HG03342 (cell line): Measurements from ENCODE around the gene OTOP3.

Source experiments
- ATAC-seq: cut with Tn5 transposase; IDR thresholded peaks from one replicate; pipeline ENCODE4 v1.9.1; 2021; ENCODE audit warnings: mild to moderate bottlenecking, moderate library complexity; ENCODE audit not compliant: unreplicated experiment

OTOP3 gene

DNA sequence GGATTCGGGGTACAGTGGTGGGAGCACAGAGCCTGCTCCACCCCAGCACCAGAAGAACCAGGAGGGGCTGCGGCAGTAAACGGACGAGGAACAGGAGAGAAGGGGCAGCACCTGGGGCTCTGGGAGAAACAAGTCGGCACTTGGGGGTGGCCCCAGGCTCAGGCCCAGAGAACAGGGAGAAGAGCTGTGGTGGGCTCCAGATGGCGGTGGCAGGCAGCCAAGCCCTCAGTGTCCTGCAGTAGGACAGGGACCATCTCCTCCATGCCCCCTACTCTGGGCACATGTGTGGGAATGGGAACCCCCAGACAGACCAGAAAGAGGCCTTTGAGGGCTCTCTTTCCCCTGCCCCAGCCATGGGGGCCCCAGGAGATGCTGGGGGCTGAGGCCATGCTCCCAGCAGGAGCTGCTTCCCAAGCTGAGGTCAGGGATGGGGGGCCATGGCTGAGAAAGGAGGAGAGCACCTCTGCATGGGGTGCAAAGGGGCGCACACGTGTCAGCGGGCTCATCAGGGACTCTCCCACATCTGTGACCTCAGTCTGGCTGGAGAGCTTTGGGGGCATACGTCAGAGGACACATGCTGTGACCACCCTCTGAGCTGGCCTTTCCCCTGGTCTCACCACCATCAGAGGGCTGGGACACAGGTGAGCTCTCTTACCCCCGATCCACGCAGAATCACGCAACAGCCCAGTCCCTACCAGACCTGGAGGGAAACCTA, 19.4 kb upstream of the OTOP3 start:
- ATAC-seq = no peak

DNA sequence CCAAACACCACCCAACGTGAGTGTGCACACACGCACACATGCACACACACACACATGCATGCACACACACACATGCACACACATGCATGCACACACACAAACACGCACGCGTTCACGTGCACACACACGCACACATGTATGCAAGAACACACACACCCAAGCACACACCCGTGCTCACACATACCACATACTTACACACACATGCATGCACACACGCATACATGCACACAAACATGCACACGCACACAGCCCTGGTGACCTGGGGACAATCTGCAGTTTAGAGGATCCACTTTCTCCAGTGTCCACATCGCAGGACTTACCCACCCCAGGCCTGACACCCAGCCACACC, 18.9 kb upstream of the OTOP3 start:
- ATAC-seq = no peak

DNA sequence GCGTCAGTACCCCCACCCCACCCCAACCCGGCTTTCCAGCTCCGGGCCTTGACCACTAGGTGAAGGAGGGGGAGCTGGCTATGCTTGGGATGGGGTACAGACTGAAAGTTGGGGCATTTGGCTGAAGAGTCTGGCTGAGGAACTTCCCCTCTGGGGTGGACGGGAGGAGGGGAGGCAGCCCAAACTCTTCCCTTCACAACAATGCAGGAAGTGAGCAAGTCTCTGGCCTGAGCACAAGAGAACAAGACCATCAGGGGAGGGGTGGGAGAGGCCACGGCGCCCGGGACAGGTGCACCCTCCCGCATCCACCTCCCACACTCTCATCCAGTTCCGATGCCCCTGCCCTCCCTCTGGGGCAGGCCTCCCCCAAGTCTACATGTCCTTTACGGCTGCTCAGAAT, 18.3 kb upstream of the OTOP3 start:
- no peak for ATAC-seq

DNA sequence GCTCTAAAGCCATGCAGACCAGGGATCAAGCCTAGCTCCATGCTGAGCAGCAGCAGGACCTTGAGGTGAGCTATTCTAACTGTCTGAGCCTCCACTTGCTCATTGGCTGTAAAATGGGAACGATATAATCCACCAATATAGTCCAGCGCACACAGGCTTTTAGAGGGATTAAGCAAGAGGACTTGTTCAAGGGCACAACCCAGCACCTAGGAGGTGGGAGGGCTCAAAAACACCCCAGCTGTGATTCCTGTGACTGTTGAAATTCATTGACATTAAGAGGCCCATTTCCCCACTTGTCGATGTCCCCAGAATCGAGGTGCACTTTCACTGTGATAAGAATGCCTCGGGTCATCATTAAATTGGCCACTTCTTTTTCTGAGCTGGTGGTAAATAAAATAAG, 16.8 kb upstream of the OTOP3 start:
- ATAC-seq = no peak

DNA sequence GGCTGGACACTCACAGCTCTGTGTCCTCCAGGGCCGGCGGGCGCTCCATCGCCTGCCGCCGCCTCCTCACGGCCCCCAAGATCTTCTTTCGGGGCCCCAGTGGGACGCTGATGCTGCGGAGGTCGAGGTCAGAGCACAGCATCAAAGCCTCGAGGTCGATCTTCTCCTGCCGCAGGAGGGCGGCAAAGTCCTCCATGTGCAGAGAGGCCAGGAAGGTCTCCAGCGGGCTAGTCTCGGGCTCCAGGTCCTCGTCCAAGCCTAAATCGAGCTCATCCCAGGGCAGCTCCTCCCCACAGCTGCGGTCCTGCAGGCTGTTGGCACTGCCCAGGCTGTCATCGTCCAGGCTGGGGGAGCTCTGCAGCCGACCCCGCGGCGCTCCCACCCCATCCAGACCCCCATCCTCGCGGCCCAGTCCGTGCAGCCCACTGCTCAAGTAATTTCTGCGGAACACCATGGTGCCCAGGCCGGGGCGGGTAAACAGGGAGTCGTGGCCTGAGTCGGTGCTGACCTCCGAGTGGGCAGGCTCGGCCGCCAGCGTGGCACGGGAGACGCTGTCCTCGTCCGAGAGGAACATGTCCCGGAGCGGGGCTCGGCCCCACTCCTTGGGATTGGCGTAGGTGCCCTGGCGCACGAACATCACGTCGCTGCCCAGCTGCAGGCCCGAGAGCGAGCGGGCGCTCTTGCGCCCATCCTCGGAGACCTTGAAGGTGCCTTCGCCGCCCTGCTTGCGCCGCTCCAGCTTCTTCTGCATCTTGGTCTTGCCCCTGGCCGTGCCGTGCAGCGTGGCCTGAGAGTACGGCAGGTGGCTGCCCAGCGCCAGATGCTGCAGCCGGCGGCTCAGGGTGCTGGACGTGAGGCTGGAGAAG, 16.0 kb upstream of the OTOP3 start:
- ATAC-seq = no peak

DNA sequence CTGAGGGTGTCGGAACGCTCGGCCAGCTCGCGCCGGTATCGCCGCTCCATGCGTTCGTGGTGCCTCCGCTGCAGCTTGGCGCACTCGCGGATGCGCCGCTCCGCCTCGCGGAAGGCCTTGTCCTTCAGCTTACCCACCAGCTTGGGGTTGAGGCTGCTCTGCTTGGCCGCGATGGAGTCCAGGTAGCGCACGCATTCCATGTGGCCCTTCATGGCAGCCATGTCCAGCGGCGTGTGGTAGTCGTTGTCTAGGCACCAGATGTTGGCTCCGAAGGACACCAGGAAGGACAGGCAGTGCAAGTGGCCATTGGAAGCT, 15.4 kb upstream of the OTOP3 start:
- no peak for ATAC-seq

DNA sequence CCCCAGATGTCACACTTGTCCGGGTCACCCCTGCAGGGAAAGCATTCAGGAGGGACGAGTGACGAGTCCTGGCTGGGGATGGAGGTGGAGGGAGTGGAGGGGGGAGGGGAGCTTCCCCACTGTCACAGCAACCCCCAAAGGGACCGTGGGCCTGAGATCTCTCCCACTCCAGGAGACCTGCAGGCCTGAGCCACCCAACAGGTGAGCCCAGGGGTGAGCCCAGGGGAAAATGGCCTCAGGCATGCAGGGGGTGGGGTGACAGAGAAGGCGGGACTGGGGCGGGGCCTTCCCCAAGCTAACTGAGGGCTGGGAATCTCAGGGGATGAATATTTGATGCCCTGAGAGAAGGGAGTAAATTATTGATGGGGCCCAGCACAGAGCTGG, 15.1 kb upstream of the OTOP3 start:
- ATAC-seq = no peak

DNA sequence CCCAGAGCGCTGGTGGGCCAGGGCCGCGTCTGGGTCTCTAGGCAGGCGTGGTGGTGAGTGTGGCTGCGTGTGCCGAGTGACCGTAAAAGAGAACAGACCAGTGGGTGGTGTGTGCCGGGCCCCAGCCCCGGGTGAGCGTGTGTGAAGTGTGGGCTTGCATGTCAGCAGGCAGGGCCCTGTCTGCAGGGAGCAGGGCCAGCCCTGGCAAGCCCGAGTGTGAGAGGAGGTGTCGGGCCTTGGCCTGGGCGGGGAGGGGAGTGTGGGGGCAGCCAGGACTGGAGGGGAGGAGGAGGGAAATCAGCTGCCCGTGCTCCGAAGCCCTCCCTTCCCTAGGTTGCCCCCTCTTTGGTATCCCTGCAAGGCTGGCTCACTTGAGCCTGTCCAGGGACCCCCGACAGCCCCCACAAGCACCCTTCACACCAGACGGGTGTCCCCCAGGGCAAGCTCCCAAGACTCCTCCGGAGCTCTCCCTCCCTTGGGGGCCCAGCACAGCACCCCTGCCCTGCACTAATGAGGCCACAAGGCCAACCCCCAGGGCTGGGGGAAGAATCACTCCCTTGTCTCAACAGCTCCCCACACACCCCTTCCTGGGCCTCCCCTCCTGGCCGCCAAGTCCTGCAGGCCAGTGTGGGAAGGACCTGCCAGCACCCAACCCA, 14.5 kb upstream of the OTOP3 start:
- ATAC-seq = no peak

DNA sequence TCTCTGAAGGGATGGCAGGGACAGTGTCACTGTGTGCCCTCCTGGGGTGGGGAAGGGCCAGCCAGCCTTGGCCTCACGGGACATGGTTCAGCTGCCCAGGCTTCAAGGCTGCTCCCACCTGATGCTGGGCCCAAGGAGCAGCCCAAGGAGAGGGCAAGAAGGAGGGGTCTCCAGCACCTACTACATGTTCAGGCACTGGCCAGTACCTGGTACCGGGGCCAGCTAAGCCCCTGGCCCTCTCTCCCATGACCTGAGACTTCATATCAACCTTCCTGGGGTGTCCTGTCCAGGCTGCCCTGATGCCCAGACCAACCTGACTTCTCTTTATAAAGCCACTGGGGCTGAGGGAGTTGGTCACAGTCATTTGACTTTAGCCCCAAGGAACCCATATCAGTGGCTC, 13.9 kb upstream of the OTOP3 start:
- no peak for ATAC-seq

DNA sequence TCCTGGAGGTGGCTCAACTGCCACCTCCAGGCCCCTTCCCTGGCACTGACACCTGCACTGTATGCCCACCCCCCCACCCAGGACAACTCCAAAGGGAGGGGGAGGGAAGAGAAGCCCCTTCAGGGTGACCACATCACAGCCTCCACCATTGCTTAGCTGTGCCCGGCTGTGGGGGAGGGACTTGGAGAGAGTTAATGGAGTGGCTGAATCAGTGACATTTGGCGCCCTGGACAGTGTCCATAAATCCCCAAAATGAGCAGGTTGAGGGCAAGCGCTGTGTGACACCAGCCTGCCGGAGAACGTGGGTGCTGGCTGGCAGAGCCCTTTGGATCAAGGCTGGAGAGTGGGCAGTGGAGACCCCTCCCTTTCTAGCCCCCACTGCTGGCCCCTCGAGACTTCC, 13.5 kb upstream of the OTOP3 start:
- ATAC-seq = no peak

DNA sequence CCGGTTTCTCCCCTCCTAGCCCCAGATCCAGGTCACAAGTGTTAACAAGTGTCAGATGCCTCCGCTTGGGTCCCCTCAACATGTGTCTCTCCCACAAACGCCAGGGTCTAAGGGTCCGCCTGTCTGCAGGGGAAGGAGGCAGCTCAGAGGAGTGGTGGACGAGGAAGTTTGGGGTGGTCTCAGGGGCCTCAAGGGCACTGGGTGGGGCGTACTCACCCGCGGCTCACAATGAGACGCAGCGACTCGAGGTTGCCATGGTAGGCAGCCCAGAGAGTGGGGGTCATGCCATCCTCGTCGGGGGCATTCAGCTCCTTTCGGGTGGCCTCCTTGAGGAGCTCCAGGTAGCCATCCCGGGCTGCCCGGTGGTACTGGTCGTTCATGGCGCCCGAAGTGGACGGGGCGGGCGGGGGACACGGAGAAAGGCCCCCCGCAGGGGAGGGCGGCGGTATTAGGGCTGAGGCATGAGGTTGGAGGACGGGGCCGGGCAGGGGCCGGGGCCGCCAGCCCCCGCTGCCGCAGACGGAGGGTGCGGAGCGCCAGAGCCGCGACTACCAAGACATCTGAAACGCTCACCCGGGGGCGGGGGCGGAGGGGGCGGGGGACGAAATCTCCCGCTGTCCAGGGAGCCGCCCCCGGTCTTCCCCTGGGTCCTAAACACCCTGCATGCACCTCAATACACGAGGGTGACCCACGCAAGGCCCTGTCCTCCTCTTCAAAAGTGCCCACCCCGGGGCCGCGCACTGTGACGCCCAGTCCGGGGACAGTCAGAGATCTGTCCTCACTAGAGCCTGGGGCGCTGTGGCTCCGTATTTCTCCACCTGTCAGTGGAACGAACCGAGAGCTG, 12.8 kb upstream of the OTOP3 start, which contains the start of gene USH1G:
Gene USH1G (minus strand): TSS at position 562 of the 844 bp plus-strand sequence. CDS start 182 bp downstream, at position 380.
- ATAC-seq = no peak

DNA sequence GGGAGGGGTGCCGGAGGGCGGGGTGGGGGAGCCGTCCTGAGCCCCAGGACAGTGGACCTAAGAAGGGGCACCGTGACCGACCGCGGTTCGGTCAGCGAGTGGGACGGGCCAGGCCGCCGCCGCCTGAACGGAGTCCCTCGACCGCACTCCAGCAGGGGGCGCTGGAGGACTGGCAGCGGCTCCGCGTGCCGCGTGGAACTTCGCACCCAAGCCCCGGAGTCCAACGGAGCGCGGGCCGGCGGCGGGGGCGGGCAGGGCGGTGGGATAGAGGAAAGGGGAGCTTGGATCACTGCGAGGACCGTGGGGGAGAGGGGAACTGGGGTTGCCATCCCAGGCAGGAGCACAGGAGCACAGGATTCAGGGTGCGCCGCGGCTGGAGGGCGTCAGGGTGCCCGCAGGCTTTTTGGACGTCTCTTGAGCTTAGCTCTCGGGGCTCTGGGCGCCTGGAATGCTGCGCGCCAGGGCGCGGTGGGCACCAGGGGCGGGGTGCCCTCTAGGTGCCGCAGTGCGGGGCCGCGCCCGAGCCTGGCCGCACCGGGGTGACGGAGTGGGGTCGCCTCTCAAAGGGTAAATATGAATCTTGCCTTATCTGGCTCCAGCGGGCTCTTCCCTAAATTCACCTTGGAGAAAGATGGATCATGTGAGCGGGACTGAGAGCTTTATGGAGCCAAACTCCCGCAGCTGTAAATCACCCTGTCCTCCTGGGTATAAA, 12.0 kb upstream of the OTOP3 start:
- ATAC-seq = no peak

DNA sequence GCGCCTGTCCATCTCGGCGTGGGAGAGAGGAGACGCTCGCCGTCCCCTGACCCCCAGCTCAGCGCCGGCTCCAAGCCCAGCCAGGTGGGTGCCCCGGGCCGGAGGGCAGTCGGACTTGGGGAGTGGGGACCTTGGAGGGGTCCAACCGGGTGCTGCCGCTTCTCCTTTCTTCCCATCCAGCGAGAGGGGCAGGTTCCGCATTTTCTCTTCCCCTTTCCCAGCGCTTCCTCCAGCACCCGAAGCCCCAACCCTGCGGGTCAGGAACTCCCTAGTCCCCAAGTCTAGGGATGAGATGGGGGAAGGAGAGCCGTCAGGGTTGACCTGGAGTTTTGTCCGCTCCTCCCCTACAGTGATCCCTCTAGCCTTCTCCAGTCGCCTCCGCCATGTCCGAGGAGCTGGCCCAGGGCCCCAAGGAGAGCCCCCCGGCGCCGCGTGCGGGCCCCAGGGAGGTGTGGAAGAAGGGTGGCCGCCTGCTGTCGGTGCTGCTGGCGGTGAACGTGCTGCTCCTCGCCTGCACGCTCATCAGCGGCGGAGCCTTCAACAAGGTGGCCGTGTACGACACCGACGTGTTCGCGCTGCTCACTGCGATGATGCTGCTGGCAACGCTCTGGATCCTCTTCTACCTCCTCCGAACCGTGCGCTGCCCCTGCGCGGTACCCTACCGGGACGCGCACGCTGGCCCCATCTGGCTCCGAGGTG, 11.3 kb upstream of the OTOP3 start, which contains the start of gene OTOP2:
Gene OTOP2 (plus strand): TSS at position 24 of the 699 bp plus-strand sequence. CDS start 360 bp downstream, at position 384.
- ATAC-seq = no peak

DNA sequence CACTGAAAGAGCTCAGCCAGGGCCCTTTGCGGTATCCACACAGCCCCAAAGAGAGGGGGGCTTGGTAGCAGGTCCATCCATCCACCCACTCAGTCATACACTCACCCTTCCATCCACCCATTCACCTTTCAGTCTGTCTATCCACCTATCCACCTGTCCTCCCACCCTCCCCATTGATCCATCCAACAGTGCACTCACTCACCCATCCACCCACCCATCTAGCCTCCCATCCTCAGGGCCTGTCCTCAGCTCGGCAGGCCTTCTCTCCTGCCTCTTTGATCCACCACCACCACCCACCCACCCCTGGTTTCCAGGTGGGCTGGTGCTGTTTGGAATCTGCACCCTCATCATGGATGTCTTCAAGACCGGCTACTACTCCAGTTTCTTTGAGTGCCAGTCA, 10.5 kb upstream of the OTOP3 start:
- no peak for ATAC-seq

DNA sequence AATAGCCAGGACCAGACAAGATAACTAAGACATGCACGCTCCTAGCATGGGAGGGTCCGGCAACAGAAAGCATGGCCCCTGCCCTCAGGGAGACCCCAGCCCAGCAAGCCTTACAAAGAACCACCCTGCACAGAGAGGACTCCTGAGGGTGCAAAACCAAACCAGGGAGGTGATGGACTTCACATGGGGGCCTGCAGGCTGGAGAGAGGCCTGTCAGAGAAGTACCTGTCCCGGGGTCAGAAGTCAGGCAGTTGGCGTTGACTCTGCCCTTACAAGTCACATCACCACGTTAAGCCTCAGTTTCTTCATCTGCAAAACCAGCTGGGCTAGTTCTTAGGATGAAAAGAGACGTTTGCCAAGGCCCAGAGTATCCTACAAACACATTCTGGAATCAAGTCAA, 6.9 kb upstream of the OTOP3 start:
- ATAC-seq = no peak

DNA sequence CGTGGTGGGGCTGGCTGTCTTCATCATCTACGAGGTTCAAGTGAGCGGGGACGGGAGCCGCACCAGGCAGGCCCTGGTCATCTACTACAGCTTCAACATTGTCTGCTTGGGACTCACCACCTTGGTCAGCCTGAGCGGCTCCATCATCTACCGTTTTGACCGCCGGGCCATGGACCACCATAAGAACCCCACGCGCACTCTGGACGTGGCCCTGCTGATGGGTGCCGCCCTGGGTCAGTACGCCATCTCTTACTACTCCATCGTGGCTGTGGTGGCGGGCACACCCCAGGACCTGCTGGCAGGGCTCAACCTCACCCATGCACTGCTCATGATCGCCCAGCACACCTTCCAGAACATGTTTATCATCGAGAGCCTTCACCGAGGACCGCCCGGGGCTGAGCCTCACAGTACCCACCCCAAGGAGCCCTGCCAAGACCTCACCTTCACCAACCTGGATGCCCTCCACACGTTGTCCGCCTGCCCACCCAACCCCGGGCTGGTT, 5.1 kb upstream of the OTOP3 start:
- ATAC-seq = no peak

DNA sequence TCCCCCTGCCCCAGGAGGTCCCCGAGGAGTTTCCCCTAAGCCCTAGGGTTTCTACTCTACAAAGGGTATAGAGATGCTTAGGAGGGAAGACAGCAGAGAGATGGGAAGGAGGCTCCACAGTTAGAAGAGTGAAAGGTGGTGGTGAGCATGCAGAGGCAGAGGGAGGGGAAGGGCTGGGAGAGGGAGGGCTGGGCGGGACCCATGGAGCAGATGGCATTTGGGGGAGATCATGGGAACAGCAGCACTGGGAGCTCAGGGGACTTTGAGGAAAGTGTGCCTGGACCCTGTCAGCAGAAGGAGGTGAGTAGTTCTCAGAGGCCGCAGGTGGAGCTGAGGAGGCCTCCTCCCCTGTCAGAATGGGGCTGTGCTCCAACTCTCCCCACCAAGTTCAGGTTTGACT, 650 bp upstream of the OTOP3 start:
- no peak for ATAC-seq

DNA sequence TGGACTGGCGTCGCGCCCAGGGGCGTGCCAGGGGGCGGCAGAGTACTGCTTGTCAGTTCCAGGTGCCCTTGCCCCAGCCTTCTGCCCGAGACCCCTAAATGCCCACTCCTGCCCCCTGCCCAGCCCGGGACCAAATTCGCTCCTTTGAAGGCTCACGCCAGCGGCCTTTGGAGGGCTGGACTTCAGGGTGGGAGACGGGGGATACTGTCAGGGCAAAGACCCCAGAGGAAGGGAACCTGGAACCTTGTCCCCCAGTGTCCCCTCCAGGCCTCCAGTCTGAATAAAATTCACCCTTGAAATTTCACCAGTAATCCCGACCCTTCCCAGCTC, 737 bp downstream of the OTOP3 start:
- ATAC-seq = no peak
